GM19099 (cell line): Measurements from ENCODE around the gene NPHP4.

ENCODE experiments used
- POLR2A ChIP-seq: IDR thresholded peaks from 3 replicates; pipeline ENCODE4 v1.6.1; 2011; ENCODE audit warnings: low read depth; ENCODE audit not compliant: insufficient read length; ENCODE audit errors: extremely low read depth

Gene NPHP4

DNA sequence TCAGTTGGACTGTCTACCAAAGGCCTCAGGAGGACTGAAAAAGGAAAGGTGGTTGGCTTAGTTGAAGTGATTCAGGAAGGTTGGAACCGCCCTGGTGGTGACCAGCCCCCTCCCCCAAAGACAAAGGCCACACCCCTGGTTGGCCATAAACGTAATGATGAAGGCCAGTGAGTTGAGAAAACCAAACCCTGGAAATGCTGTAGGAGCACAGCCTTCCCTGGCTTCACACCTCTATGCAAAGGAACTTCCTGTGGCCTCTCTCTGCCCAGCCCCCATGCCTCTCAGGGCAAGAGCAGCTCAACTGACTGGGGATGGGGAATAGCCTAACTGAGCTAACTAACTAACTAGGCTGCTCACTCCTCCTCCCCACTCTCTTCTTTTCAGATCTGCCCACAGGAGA is 90.4 kb downstream of the NPHP4 start:
- no peak for TF ChIP-seq POLR2A

GRCh38 chr1:5901150-5901549 is 91.1 kb downstream of the NPHP4 start:
- no peak for TF ChIP-seq POLR2A

DNA sequence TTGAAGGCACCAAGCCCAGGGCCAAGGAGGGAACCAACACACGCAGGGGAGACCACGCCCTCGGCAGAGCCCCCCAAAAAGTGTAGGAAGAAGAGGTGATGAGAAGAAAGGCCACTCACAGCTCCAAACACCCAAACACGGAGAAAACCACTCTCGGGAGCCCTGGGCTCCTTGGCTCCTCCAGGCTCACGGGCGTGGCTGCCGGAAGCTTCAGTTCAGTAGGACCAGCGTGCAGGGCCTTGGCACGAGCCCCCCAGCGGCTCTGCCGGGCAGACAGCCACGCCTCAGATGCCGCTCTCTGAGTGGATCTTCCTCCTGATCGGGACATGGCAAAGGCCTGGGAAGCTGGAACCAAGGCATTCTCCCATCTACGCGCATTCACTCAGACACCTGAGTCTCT is 94.0 kb downstream of the NPHP4 start:
- no peak for TF ChIP-seq POLR2A

GRCh38 chr1:5896706-5897660 is 95.2 kb downstream of the NPHP4 start:
- no peak for TF ChIP-seq POLR2A

DNA sequence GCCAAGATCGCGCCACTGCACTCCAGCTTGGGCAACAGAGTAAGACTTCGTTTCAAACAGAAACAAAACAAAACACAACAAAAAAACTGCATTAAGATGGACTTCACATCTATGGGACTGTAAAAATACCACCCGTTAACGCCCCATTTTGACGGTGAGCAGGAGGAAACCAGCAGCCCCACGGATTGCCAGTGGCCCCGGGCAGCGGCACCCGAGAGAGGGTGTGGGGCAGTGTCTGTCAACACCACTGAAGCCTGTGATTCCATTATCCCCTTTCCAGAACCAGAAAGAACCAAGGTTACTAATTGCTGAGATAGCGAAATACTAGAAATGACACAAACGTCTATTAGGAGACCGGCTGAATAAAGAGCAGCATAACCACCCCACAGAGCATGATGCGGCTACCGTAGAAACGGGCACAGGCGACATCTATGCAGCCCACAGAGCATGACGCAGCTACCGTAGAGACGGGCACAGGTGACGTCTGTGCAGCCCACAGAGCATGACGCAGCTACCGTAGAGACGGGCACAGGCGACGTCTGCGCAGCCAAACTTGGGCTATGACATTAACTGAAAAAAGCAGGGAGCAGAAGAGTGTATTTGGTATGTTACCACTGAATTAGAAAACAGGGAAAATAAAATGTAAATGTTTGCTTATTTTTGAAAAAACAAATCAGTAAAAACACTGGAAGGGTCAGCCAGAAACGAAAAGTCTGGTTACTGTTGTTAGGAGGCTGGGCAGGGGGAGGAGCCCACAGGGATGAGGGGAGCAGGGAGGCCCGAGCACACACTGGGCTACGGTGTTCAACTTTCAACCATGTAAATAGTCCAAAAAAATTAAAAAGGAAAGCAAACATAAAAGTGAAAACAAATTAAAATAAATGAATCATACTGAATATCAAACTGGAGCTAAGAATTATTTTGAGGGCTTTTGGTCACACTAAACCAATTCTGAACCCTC is 96.5 kb downstream of the NPHP4 start:
- no peak for TF ChIP-seq POLR2A

- TF ChIP-seq POLR2A = no peak
Measured at GRCh38 chr1:5892329-5892728, 99.9 kb downstream of the NPHP4 start.

- no peak for TF ChIP-seq POLR2A
Measured at GRCh38 chr1:5891736-5892135, 100.5 kb downstream of the NPHP4 start.

GRCh38 chr1:5891137-5891536 is 101.1 kb downstream of the NPHP4 start:
- TF ChIP-seq POLR2A = no peak

DNA sequence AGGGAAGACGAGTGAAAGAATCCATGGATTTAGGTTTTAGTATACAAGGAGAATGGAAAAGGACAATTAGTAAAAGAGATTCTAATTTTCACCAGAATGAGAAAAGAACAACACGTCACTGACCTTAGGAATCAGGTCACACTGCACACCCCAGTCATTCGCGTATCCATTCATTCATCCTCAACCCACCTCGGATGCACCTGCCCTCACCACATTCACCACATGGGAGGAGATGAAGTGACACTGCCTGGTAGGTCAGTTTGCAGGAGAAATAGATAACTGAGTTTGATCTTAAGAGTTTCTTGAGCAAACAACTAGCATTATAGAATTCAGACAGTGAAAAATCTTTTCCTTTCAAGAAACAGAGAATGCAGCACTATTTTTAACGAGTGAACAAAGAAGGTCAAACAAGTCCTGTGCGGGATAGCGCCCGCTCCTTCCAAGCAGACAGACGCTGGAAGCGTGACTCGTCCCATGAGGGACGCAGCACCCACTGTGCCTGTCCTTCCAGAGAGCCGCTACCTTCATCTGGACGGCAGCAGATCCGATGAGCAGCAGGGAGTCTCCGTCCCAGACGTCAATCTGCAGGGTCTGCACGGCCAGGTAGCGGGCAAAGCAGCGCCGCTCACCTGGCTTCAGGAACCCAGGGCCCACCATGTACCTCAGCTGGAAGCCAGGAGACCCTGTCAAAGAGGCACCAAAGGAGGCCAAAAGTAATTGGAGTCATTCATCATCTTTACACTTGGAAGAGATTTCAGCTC is 101.7 kb downstream of the NPHP4 start:
- TF ChIP-seq POLR2A = no peak

DNA sequence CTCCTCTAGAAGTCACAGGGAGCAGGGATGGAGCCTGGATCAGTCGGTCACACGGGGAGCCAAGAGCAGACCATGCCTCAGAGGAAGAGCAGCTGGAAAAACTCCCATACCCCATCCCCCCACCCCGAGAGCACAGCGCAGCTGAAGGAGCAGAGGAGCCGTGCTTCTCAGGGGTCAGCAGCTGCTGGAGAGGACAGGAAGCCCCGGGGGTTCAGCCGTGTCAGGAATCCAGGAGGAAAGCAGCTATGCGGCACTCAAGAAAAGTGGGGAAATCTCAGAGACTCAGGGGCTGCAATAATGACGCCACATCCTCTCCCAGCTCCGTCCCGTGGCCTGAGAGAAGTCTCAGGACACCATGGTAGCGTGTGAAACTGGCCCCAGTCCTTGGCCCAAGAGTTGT is 102.3 kb downstream of the NPHP4 start:
- no peak for TF ChIP-seq POLR2A

DNA sequence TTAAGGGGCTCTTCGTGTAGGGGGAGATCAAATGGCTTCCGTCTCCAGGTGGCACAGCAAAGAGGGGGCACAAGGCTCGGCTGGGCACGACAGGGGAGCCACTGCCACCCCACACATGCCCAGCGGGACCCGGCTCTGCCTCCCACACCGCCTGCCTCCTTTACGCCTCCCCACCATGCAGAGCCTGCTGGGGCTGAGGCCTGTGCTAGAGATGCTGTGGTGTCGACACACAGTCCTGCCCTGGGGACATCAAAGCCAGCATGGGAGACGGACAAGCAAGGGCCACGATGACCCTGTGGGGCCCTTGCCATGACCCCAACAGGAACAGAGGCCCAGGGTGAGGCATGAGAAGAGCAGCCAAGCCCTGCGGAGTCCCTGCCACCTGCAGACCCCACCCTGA is 102.8 kb downstream of the NPHP4 start:
- TF ChIP-seq POLR2A = no peak

DNA sequence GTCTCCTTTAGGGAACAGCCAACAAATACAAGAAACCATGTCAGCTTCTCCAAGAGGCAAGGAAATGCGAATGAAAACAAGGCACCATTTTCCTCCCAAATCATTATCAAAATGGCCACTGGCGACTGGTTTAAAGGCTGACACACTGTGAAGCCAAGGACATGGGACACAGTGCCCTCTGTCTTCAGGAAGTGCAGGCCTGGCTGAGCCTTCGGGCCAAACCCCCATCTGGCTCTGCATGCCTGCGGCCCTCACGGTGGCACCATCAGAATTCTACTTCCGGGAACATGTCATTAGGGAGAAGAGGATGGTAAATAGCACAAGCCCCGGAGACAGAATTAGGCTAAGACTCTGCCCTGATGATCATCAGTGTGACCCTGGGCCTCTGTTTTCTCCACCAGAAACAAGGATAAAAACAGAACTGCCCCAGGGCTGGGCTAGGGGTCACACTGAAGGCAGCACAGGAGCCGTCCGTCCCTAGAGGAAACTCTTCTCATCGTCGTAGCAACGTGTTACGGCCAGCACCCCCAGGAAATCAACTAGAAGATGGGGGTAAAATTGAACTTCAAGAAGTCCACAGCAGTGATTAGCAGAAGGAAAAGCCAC is 103.5 kb downstream of the NPHP4 start:
- TF ChIP-seq POLR2A = no peak

DNA sequence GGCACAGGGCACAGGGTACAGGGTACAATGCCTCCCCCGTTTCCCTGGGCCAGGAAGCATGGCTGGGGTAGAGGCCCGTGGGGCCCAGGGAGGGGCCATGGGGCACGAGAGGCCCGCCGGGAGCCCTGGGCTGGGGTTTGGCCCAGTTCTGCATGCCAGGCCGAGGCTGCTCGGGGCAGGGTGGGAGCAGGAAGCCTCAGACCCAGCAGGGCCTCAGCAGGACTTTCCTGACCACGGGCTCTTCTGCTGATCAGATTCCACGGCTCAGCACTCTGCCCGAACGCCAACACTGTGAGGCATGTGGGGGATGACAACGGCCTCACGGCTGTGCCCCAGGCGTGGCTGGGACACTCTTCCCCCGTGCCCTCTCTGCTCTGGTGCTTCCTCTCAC is 104.3 kb downstream of the NPHP4 start:
- TF ChIP-seq POLR2A = no peak

DNA sequence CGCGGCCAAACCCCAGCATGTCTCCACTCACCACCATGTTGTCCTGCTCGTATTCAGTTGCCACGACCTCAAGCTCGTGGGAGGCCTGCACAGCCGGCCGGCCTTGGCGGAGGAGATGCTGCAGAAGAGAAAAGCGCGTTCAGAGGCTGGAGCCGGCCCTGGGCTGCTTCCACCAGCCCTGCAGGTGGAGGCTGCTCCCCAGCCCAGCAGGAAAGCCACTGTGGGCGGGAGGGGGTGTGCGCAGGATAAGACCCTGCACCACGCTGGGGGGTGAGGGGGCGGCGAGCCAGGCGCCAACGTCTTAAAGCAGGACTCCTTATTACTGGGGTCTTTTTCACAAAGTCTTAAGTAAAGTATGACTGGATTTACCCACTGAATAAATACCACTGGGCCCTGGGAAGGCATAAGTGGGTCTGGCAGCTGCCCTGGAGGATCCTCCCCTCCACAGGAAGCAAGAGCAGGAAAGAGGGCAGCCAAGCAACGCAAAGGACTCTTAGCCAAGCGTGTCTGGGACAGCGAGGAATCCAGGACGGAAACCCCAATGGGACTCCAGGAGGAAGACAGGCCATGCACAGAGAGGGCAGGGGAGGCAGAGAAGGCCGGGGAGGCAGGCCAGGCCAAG is 104.8 kb downstream of the NPHP4 start:
- TF ChIP-seq POLR2A = no peak
